WTC11 (cell line): ENCODE results near the gene USP28.

Experiments used
- CREB1 ChIP-seq: sonication (generic); formaldehyde crosslinking; IDR thresholded peaks from 2 replicates; pipeline ENCODE4 v1.8.0; 2023; ENCODE audit warnings: mild to moderate bottlenecking, missing genetic modification reagents
- ELF4 ChIP-seq: sonication (generic); formaldehyde crosslinking; IDR thresholded peaks from 2 replicates; pipeline ENCODE4 v1.8.1; 2022; ENCODE audit warnings: low read depth, mild to moderate bottlenecking, moderate library complexity, missing genetic modification reagents
- ESRRA ChIP-seq: sonication (generic); formaldehyde crosslinking; IDR thresholded peaks from 2 replicates; pipeline ENCODE4 v1.8.1; 2022; ENCODE audit warnings: mild to moderate bottlenecking, missing genetic modification reagents, borderline replicate concordance
- NFYB ChIP-seq: sonication (generic); formaldehyde crosslinking; conservative IDR thresholded peaks from 2 replicates; pipeline ENCODE4 v1.8.0; 2022; ENCODE audit warnings: low read depth, missing genetic modification reagents
- NR2C2 ChIP-seq: sonication (generic); formaldehyde crosslinking; IDR thresholded peaks from 2 replicates; pipeline ENCODE4 v1.8.0; 2022; ENCODE audit warnings: mild to moderate bottlenecking, missing genetic modification reagents
- TCF7 ChIP-seq: sonication (generic); formaldehyde crosslinking; IDR thresholded peaks from 2 replicates; pipeline ENCODE4 v1.8.0; 2022; ENCODE audit warnings: mild to moderate bottlenecking, low read depth, missing genetic modification reagents, moderate library complexity
- TF ChIP-seq, protein P1 (sequence below): sonication (generic); formaldehyde crosslinking; IDR thresholded peaks from 2 replicates; pipeline ENCODE4 v1.8.1; 2023; ENCODE audit warnings: mild to moderate bottlenecking, missing genetic modification reagents
- TF ChIP-seq, protein P2 (sequence below): fragments of 200-600 bp; IDR thresholded peaks from 2 replicates; pipeline ENCODE4 v1.8.0; 2022; ENCODE audit warnings: antibody characterized with exemption
- TF ChIP-seq, protein P3 (sequence below): sonication (generic); formaldehyde crosslinking; IDR thresholded peaks from 2 replicates; pipeline ENCODE4 v1.8.1; 2022; ENCODE audit warnings: missing genetic modification reagents, borderline replicate concordance
- TF ChIP-seq, protein P4 (sequence below): sonication (generic); formaldehyde crosslinking; IDR thresholded peaks from 2 replicates; pipeline ENCODE4 v1.8.1; 2022; ENCODE audit warnings: low read depth, missing genetic modification reagents, borderline replicate concordance
- TF ChIP-seq, protein P5 (sequence below): sonication (generic); formaldehyde crosslinking; IDR thresholded peaks from 2 replicates; pipeline ENCODE4 v1.8.1; 2023; ENCODE audit warnings: mild to moderate bottlenecking, moderate library complexity, missing genetic modification reagents
- TF ChIP-seq, protein P6 (sequence below): sonication (generic); formaldehyde crosslinking; conservative IDR thresholded peaks from 2 replicates; pipeline ENCODE4 v1.8.1; 2022; ENCODE audit warnings: mild to moderate bottlenecking, missing genetic modification reagents

DNA sequence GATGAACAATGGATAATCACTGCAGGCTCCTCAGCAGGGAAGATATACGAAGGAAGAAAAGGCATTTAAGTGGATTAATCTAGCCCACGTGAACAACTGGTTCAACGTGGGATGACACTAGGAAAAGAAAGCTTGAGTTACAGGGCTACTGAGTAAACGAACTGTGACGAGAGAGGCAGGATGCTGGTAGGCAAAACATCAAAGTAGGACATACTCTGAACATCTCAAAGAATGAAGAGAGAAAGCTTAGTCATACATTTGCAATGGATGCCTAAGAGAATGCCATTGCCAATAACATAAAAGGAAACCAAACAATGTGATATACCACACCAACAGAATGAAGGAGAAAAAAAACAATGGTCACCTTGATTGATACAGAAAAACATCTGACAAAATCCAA is 12.9 kb downstream of the USP28 start:
- TF ChIP-seq, protein P1, sequence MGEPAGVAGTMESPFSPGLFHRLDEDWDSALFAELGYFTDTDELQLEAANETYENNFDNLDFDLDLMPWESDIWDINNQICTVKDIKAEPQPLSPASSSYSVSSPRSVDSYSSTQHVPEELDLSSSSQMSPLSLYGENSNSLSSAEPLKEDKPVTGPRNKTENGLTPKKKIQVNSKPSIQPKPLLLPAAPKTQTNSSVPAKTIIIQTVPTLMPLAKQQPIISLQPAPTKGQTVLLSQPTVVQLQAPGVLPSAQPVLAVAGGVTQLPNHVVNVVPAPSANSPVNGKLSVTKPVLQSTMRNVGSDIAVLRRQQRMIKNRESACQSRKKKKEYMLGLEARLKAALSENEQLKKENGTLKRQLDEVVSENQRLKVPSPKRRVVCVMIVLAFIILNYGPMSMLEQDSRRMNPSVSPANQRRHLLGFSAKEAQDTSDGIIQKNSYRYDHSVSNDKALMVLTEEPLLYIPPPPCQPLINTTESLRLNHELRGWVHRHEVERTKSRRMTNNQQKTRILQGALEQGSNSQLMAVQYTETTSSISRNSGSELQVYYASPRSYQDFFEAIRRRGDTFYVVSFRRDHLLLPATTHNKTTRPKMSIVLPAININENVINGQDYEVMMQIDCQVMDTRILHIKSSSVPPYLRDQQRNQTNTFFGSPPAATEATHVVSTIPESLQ (CRISPR knock-in tag): no peak
- TF ChIP-seq, protein P2, sequence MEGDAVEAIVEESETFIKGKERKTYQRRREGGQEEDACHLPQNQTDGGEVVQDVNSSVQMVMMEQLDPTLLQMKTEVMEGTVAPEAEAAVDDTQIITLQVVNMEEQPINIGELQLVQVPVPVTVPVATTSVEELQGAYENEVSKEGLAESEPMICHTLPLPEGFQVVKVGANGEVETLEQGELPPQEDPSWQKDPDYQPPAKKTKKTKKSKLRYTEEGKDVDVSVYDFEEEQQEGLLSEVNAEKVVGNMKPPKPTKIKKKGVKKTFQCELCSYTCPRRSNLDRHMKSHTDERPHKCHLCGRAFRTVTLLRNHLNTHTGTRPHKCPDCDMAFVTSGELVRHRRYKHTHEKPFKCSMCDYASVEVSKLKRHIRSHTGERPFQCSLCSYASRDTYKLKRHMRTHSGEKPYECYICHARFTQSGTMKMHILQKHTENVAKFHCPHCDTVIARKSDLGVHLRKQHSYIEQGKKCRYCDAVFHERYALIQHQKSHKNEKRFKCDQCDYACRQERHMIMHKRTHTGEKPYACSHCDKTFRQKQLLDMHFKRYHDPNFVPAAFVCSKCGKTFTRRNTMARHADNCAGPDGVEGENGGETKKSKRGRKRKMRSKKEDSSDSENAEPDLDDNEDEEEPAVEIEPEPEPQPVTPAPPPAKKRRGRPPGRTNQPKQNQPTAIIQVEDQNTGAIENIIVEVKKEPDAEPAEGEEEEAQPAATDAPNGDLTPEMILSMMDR: no peak
- TF ChIP-seq, protein P3, sequence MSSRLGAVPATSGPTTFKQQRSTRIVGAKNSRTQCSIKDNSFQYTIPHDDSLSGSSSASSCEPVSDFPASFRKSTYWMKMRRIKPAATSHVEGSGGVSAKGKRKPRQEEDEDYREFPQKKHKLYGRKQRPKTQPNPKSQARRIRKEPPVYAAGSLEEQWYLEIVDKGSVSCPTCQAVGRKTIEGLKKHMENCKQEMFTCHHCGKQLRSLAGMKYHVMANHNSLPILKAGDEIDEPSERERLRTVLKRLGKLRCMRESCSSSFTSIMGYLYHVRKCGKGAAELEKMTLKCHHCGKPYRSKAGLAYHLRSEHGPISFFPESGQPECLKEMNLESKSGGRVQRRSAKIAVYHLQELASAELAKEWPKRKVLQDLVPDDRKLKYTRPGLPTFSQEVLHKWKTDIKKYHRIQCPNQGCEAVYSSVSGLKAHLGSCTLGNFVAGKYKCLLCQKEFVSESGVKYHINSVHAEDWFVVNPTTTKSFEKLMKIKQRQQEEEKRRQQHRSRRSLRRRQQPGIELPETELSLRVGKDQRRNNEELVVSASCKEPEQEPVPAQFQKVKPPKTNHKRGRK (CRISPR knock-in tag): no peak
- TF ChIP-seq NFYB (CRISPR knock-in tag): no peak
- TF ChIP-seq ELF4 (CRISPR knock-in tag): no peak
- TF ChIP-seq, protein P4, sequence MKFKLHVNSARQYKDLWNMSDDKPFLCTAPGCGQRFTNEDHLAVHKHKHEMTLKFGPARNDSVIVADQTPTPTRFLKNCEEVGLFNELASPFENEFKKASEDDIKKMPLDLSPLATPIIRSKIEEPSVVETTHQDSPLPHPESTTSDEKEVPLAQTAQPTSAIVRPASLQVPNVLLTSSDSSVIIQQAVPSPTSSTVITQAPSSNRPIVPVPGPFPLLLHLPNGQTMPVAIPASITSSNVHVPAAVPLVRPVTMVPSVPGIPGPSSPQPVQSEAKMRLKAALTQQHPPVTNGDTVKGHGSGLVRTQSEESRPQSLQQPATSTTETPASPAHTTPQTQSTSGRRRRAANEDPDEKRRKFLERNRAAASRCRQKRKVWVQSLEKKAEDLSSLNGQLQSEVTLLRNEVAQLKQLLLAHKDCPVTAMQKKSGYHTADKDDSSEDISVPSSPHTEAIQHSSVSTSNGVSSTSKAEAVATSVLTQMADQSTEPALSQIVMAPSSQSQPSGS (CRISPR knock-in tag): no peak
- TF ChIP-seq ESRRA (CRISPR knock-in tag): no peak
- no peak for TF ChIP-seq TCF7 (CRISPR knock-in tag)
- TF ChIP-seq, protein P5, sequence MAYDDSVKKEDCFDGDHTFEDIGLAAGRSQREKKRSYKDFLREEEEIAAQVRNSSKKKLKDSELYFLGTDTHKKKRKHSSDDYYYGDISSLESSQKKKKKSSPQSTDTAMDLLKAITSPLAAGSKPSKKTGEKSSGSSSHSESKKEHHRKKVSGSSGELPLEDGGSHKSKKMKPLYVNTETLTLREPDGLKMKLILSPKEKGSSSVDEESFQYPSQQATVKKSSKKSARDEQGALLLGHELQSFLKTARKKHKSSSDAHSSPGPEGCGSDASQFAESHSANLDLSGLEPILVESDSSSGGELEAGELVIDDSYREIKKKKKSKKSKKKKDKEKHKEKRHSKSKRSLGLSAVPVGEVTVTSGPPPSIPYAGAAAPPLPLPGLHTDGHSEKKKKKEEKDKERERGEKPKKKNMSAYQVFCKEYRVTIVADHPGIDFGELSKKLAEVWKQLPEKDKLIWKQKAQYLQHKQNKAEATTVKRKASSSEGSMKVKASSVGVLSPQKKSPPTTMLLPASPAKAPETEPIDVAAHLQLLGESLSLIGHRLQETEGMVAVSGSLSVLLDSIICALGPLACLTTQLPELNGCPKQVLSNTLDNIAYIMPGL (CRISPR knock-in tag): no peak
- no peak for TF ChIP-seq NR2C2 (CRISPR knock-in tag)
- TF ChIP-seq, protein P6, sequence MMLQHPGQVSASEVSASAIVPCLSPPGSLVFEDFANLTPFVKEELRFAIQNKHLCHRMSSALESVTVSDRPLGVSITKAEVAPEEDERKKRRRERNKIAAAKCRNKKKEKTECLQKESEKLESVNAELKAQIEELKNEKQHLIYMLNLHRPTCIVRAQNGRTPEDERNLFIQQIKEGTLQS (CRISPR knock-in tag): no peak
- no peak for TF ChIP-seq CREB1 (CRISPR knock-in tag)
